HCT116 (cell line): ENCODE data around the gene CLIP4. TPM values are rescaled to one million over a fixed set of nuclear protein-coding genes. Genes with fewer than 3 reads are reported as not detected.

Source experiments
- ATAC-seq: fragments of 200-7000 bp; cut with Tn5 transposase; 2 replicates; pipeline ENCODE4 v1.9.1; 2020; ENCODE audit warnings: mild to moderate bottlenecking, moderate library complexity
- BruUV-seq: library from RNA; stranded (reverse); fragments of 400-500 nt; replicated peaks from 2 replicates; lab custom pipeline; 2021; lab: Mats Ljungman, UMichigan
- CTCF ChIA-PET: fragments of 300-600 bp; sonication (Branson Sonifier 250); formaldehyde crosslinking; loops from one replicate; lab custom pipeline; 2021; ENCODE audit warnings: antibody characterized with exemption; lab: Charles Lee
- POLR2A ChIA-PET: fragments of 300-600, 350-600 bp; sonication (Branson Sonifier 250); formaldehyde crosslinking; loops from one replicate; lab custom pipeline; 2021; ENCODE audit warnings: antibody characterized with exemption; lab: Charles Lee
- RAD21 ChIA-PET, 2 experiments: fragments of 300-600 bp; sonication (Branson Sonifier 250); formaldehyde crosslinking; loops; one replicate each; lab custom pipeline; 2023; ENCODE audit warnings: low total read pairs in 2 of 2; ENCODE audit not compliant: uncharacterized antibody in 2 of 2, unreplicated experiment in 2 of 2, low non-redundant PET in 1 of 2; lab: Charles Lee
- DNase-seq: peaks from one replicate; pipeline ENCODE4 v3.0.0-alpha.2; 2010; ENCODE audit warnings: low read depth, low spot score
- H2AFZ ChIP-seq: fragments of 200-600 bp; shearing (Covaris generic), sonication (generic); 2 replicates; pipeline ENCODE4 v1.6.1; 2017; ENCODE audit warnings: low read depth, mixed run types, mixed read lengths, antibody characterized with exemption, low read length; ENCODE audit not compliant: poor library complexity, severe bottlenecking
- H3K27ac ChIP-seq: 2 replicates; pipeline ENCODE4 v1.5.1; 2012; ENCODE audit warnings: low read depth, low read length
- H3K27me3 ChIP-seq: fragments of 200-600 bp; sonication (generic); 2 replicates; pipeline ENCODE4 v1.6.1; 2016; ENCODE audit warnings: mixed run types, low read length, mixed read lengths; ENCODE audit not compliant: insufficient read depth
- H3K36me3 ChIP-seq, 2 experiments: fragments of 200-500 bp in 1 of 2; fragments of 200-600 bp in 1 of 2; sonication (Bioruptor generic) in 1 of 2; sonication (generic) in 1 of 2; 2 replicates each; pipeline versions ENCODE4 v1.5.1 to v1.6.1; 2014 to 2016; ENCODE audit warnings: low read length in 2 of 2, inconsistent platforms in 1 of 2, mixed read lengths in 1 of 2, mixed run types in 1 of 2; ENCODE audit not compliant: insufficient read depth in 2 of 2, control insufficient read depth in 1 of 2
- H3K4me1 ChIP-seq, 2 experiments: fragments of 200-600 bp in 1 of 2; sonication (generic) in 1 of 2; 2 replicates each; pipeline versions ENCODE4 v1.5.1 to v1.6.1; 2012 to 2017; ENCODE audit warnings: low read length in 2 of 2, inconsistent platforms in 1 of 2, mild to moderate bottlenecking in 1 of 2, mixed read lengths in 1 of 2, mixed run types in 1 of 2, moderate library complexity in 1 of 2; ENCODE audit not compliant: insufficient read depth in 2 of 2, control insufficient read depth in 1 of 2
- H3K4me2 ChIP-seq: fragments of 200-600 bp; sonication (generic); 2 replicates; pipeline ENCODE4 v1.6.1; 2017; ENCODE audit warnings: mixed run types, low read length, mixed read lengths
- H3K4me3 ChIP-seq, 2 experiments: fragments of 200-600 bp in 1 of 2; sonication (generic) in 1 of 2; replicated peaks in 1 of 2; 2 replicates each; pipeline ENCODE4 v1.5.1; 2011 to 2016; ENCODE audit warnings: low read length in 2 of 2, control low read depth in 1 of 2, low read depth in 1 of 2, mild to moderate bottlenecking in 1 of 2, mixed read lengths in 1 of 2, mixed run types in 1 of 2
- H3K79me2 ChIP-seq: fragments of 200-600 bp; sonication (generic); 2 replicates; pipeline ENCODE4 v1.6.1; 2017; ENCODE audit warnings: mild to moderate bottlenecking, mixed run types, low read length, moderate library complexity, mixed read lengths; ENCODE audit not compliant: insufficient read depth
- H3K9ac ChIP-seq: fragments of 200-600 bp; sonication (generic); 2 replicates; pipeline ENCODE4 v1.6.1; 2016; ENCODE audit warnings: low read length, mixed read lengths
- H3K9me2 ChIP-seq: fragments of 200-600 bp; sonication (generic), shearing (Covaris generic); 2 replicates; pipeline ENCODE4 v1.6.1; 2017; ENCODE audit warnings: mixed run types, mild to moderate bottlenecking, moderate library complexity; ENCODE audit not compliant: insufficient read depth
- H3K9me3 ChIP-seq, 2 experiments: fragments of 200-500 bp in 1 of 2; fragments of 200-600 bp in 1 of 2; sonication (Bioruptor generic) in 1 of 2; sonication (generic) in 1 of 2; 2 replicates each; pipeline ENCODE4 v1.6.1; 2014 to 2017; ENCODE audit warnings: low read length in 2 of 2, mixed read lengths in 2 of 2, inconsistent platforms in 1 of 2, low read depth in 1 of 2, mild to moderate bottlenecking in 1 of 2, mixed run types in 1 of 2, moderate library complexity in 1 of 2; ENCODE audit not compliant: control insufficient read depth in 1 of 2, insufficient read depth in 1 of 2
- H4K20me1 ChIP-seq: fragments of 200-600 bp; sonication (generic), shearing (Covaris generic); 2 replicates; pipeline ENCODE4 v1.6.1; 2017; ENCODE audit warnings: mixed run types, mild to moderate bottlenecking, moderate library complexity; ENCODE audit not compliant: insufficient read depth
- ATF3 ChIP-seq: IDR thresholded peaks from 2 replicates; pipeline ENCODE4 v1.6.1; 2012
- CEBPB ChIP-seq: IDR thresholded peaks from 2 replicates; pipeline ENCODE4 v1.6.1; 2012; ENCODE audit warnings: low read depth
- EGR1 ChIP-seq: IDR thresholded peaks from 2 replicates; pipeline ENCODE4 v1.6.1; 2012; ENCODE audit warnings: low read depth
- EZH2 ChIP-seq: fragments of 200-600 bp; sonication (generic); IDR thresholded peaks from 2 replicates; pipeline ENCODE4 v1.6.1; 2017; ENCODE audit warnings: antibody characterized with exemption, mixed run types
- FOSL1 ChIP-seq: IDR thresholded peaks from 2 replicates; pipeline ENCODE4 v1.6.1; 2012; ENCODE audit warnings: low read depth
- JUND ChIP-seq: IDR thresholded peaks from 2 replicates; pipeline ENCODE4 v1.6.1; 2012
- MAX ChIP-seq: IDR thresholded peaks from 2 replicates; pipeline ENCODE4 v1.6.1; 2012
- RAD21 ChIP-seq: IDR thresholded peaks from 2 replicates; pipeline ENCODE4 v1.6.1; 2012; ENCODE audit warnings: low read depth, mild to moderate bottlenecking
- REST ChIP-seq: IDR thresholded peaks from 2 replicates; pipeline ENCODE4 v1.6.1; 2012; ENCODE audit warnings: low read depth
- SRF ChIP-seq: IDR thresholded peaks from 2 replicates; pipeline ENCODE4 v1.6.1; 2012; ENCODE audit warnings: low read depth
- TCF7L2 ChIP-seq: IDR thresholded peaks from 2 replicates; pipeline ENCODE4 v1.7.0; 2011; ENCODE audit warnings: borderline replicate concordance, inconsistent platforms; ENCODE audit not compliant: insufficient read depth, insufficient read length; ENCODE audit errors: extremely low read depth
- YY1 ChIP-seq: IDR thresholded peaks from 2 replicates; pipeline ENCODE4 v1.6.1; 2011; ENCODE audit warnings: low read length, low read depth, moderate library complexity, mild to moderate bottlenecking; ENCODE audit not compliant: insufficient replicate concordance; ENCODE audit errors: extremely low read depth
- ZBTB33 ChIP-seq: IDR thresholded peaks from 2 replicates; pipeline ENCODE4 v1.6.1; 2011; ENCODE audit warnings: mild to moderate bottlenecking, low read length, moderate library complexity; ENCODE audit not compliant: insufficient replicate concordance; ENCODE audit errors: extremely low read depth
- ZFX ChIP-seq: fragments of 450-650 bp; IDR thresholded peaks from 2 replicates; pipeline ENCODE4 v1.6.1; 2017
- intact Hi-C: fragments of 100-400 bp; cut with micrococcal nuclease; formaldehyde crosslinking; loops from 2 replicates; pipeline ENCODE4 v1.10.0; 2022
- total RNA-seq: library from RNA; stranded (reverse); gene quantifications from one replicate; pipeline ENCODE4 v1.2.1, GENCODE V29; 2021; ENCODE audit not compliant: unreplicated experiment

CLIP4 gene
- total RNA-seq, 1 experiment from 2014 or later, result 27.8 TPM

GRCh38 chr2:29157131-29157530, 41.9 kb downstream of the CLIP4 start:
- POLR2A ChIA-PET, result no interaction called here
- Histone ChIP-seq H2AFZ (no peak overlapping the region), H3K9ac (no peak overlapping the region), H3K27me3 (no peaks in the 10 kb centered on the region), H3K9me3 (no peaks in the 10 kb centered on the region), H3K27ac (no peak overlapping the region), H3K9me2 (no peaks in the 10 kb centered on the region), H4K20me1 (no peaks in the 10 kb centered on the region), H3K4me1 (no peaks in the 10 kb centered on the region), H3K36me3 (peaks cover 0 to 8% of the 10 kb centered on the region in 2 experiments; a peak in 1 of 4 replicates), H3K4me3 (no peak overlapping the region), H3K4me2 (no peak overlapping the region), H3K79me2 (no peaks in the 10 kb centered on the region)
- no TSS peak for BruUV-seq
- intact Hi-C loops, result no loop called here
- no peak for DNase-seq
- no peak for ATAC-seq
- TF ChIP-seq ATF3, result no peak
- no peak for TF ChIP-seq CEBPB
- TF ChIP-seq EZH2, result no peak
- no peak for TF ChIP-seq SRF
- CTCF ChIA-PET, result no interaction called here
- RAD21 ChIA-PET, result no interaction called here

- ATAC-seq, result no peak
- BruUV-seq, result no TSS peak
Observed at GRCh38 chr2:29159125-29159524, 43.9 kb downstream of the CLIP4 start.

More at GRCh38 chr2:29159125-29159524, 43.9 kb downstream of the CLIP4 start:
- Histone ChIP-seq H3K36me3 (peaks cover 0 to 6% of the 10 kb centered on the region in 2 experiments; a peak in 1 of 4 replicates), H3K9ac (no peak overlapping the region), H3K4me3 (no peak overlapping the region), H2AFZ (no peak overlapping the region), H3K4me1 (no peaks in the 10 kb centered on the region), H4K20me1 (no peaks in the 10 kb centered on the region), H3K4me2 (no peak overlapping the region), H3K27me3 (no peaks in the 10 kb centered on the region), H3K9me3 (no peaks in the 10 kb centered on the region), H3K79me2 (no peaks in the 10 kb centered on the region), H3K9me2 (no peaks in the 10 kb centered on the region), H3K27ac (no peak overlapping the region)
- ChIA-PET CTCF (no interaction called here), RAD21 (no interaction called here), POLR2A (no interaction called here)
- TF ChIP-seq ZFX, result no peak
- TF ChIP-seq ZBTB33, result no peak
- no peak for TF ChIP-seq MAX
- no peak for TF ChIP-seq EGR1
- no peak for TF ChIP-seq TCF7L2
- no peak for TF ChIP-seq YY1
- no peak for TF ChIP-seq CEBPB
- no peak for TF ChIP-seq REST
- TF ChIP-seq JUND, result no peak
- no peak for TF ChIP-seq SRF
- TF ChIP-seq RAD21, result no peak
- TF ChIP-seq FOSL1, result no peak
- no peak for DNase-seq
- intact Hi-C loops, result no loop called here
